HEK293 (cell line): ENCODE data around the gene HGD.

Experiments
- CTCF ChIA-PET: fragments of 350-600 bp; formaldehyde crosslinking; extraction: SDS; loops from one replicate; lab custom pipeline; 2021; ENCODE audit warnings: antibody characterized with exemption; lab: Yijun Ruan, JAX
- POLR2A ChIA-PET: fragments of 300-600 bp; formaldehyde crosslinking; extraction: SDS; loops from one replicate; lab custom pipeline; 2020; ENCODE audit warnings: antibody characterized with exemption, inconsistent platforms; lab: Yijun Ruan, JAX
- H3K27ac ChIP-seq: fragments of 200-500 bp; sonication (Bioruptor generic); 2 replicates; pipeline ENCODE4 v1.5.1; 2014; ENCODE audit warnings: low read depth, low read length, control low read depth, inconsistent platforms; ENCODE audit errors: extremely low read depth
- H3K36me3 ChIP-seq, 2 experiments: fragments of 200-500 bp in 1 of 2; sonication (Bioruptor generic) in 1 of 2; 1 replicate in 1 of 2; 2 replicates in 1 of 2; pipeline ENCODE4 v1.5.1; 2014 to 2017; ENCODE audit warnings: inconsistent platforms in 2 of 2, low read length in 2 of 2; ENCODE audit not compliant: control insufficient read depth in 2 of 2, insufficient read depth in 1 of 2
- H3K4me1 ChIP-seq: fragments of 200-500 bp; sonication (Bioruptor generic); 2 replicates; pipeline ENCODE4 v1.5.1; 2014; ENCODE audit warnings: mild to moderate bottlenecking, low read length, inconsistent platforms; ENCODE audit not compliant: control insufficient read depth, insufficient read depth
- H3K4me3 ChIP-seq: 2 replicates; pipeline ENCODE4 v1.5.1; 2011; ENCODE audit warnings: low read depth, mild to moderate bottlenecking, control low read depth, low read length, moderate library complexity
- H3K9me3 ChIP-seq: fragments of 200-500 bp; sonication (Bioruptor generic); 2 replicates; pipeline ENCODE4 v1.5.1; 2014; ENCODE audit warnings: low read depth, low read length, inconsistent platforms; ENCODE audit not compliant: control insufficient read depth, insufficient read depth
- AEBP2 ChIP-seq: fragments of 450-650 bp; formaldehyde crosslinking; IDR thresholded peaks from 2 replicates; pipeline ENCODE4 v1.5.1; 2016; ENCODE audit warnings: missing biosample characterization, missing genetic modification characterization, borderline replicate concordance
- GLIS2 ChIP-seq: fragments of 450-650 bp; formaldehyde crosslinking; IDR thresholded peaks from 2 replicates; pipeline ENCODE4 v1.5.1; 2016; ENCODE audit warnings: missing biosample characterization, missing genetic modification characterization
- IKZF3 ChIP-seq: fragments of 450-650 bp; IDR thresholded peaks from 2 replicates; pipeline ENCODE4 v1.5.0; 2018; ENCODE audit warnings: missing biosample characterization, mild to moderate bottlenecking, missing genetic modification characterization, moderate library complexity
- INSM2 ChIP-seq: fragments of 450-650 bp; formaldehyde crosslinking; IDR thresholded peaks from 2 replicates; pipeline ENCODE4 v1.5.1; 2016; ENCODE audit warnings: missing biosample characterization, missing genetic modification characterization
- KLF16 ChIP-seq: fragments of 450-650 bp; formaldehyde crosslinking; IDR thresholded peaks from 2 replicates; pipeline ENCODE4 v1.5.1; 2017; ENCODE audit warnings: missing biosample characterization, missing genetic modification characterization
- PRDM1 ChIP-seq: fragments of 450-650 bp; formaldehyde crosslinking; IDR thresholded peaks from 2 replicates; pipeline ENCODE4; 2016; ENCODE audit warnings: missing biosample characterization, missing genetic modification characterization
- SP2 ChIP-seq: fragments of 450-650 bp; formaldehyde crosslinking; IDR thresholded peaks from 2 replicates; pipeline ENCODE4 v1.5.1; 2016; ENCODE audit warnings: missing biosample characterization, missing genetic modification characterization
- SP3 ChIP-seq: fragments of 450-650 bp; formaldehyde crosslinking; IDR thresholded peaks from 2 replicates; pipeline ENCODE4 v1.5.1; 2016; ENCODE audit warnings: missing biosample characterization, missing genetic modification characterization
- ZNF140 ChIP-seq: fragments of 450-650 bp; formaldehyde crosslinking; IDR thresholded peaks from 2 replicates; pipeline ENCODE4 v1.5.1; 2016; ENCODE audit warnings: missing biosample characterization, missing genetic modification characterization
- ZNF148 ChIP-seq: fragments of 450-650 bp; formaldehyde crosslinking; IDR thresholded peaks from 2 replicates; pipeline ENCODE4 v1.5.0; 2017; ENCODE audit warnings: missing biosample characterization, missing genetic modification characterization, borderline replicate concordance
- ZNF175 ChIP-seq: fragments of 450-650 bp; formaldehyde crosslinking; IDR thresholded peaks from 2 replicates; pipeline ENCODE4 v1.5.1; 2016; ENCODE audit warnings: missing biosample characterization, missing genetic modification characterization
- ZNF184 ChIP-seq: fragments of 450-650 bp; IDR thresholded peaks from 2 replicates; pipeline ENCODE4 v1.5.1; 2018; ENCODE audit warnings: missing biosample characterization, mild to moderate bottlenecking, missing genetic modification characterization
- ZNF311 ChIP-seq: fragments of 450-650 bp; formaldehyde crosslinking; IDR thresholded peaks from 2 replicates; pipeline ENCODE4 v1.5.1; 2017; ENCODE audit warnings: missing biosample characterization, missing genetic modification characterization, borderline replicate concordance
- ZNF350 ChIP-seq: fragments of 450-650 bp; formaldehyde crosslinking; IDR thresholded peaks from 2 replicates; pipeline ENCODE4 v1.5.0; 2017; ENCODE audit warnings: missing biosample characterization, mild to moderate bottlenecking, missing genetic modification characterization
- ZNF391 ChIP-seq: fragments of 450-650 bp; formaldehyde crosslinking; IDR thresholded peaks from 2 replicates; pipeline ENCODE4 v1.5.1; 2016; ENCODE audit warnings: low read depth, missing biosample characterization, missing genetic modification characterization, borderline replicate concordance
- ZNF426 ChIP-seq: fragments of 450-650 bp; formaldehyde crosslinking; IDR thresholded peaks from 2 replicates; pipeline ENCODE4 v1.5.1; 2017; ENCODE audit warnings: missing biosample characterization, missing genetic modification characterization, mild to moderate bottlenecking, inconsistent platforms, moderate library complexity
- ZNF449 ChIP-seq: fragments of 450-650 bp; formaldehyde crosslinking; IDR thresholded peaks from 2 replicates; pipeline ENCODE4 v1.5.1; 2017; ENCODE audit warnings: missing biosample characterization, mild to moderate bottlenecking, missing genetic modification characterization, moderate library complexity
- ZNF521 ChIP-seq: fragments of 450-650 bp; formaldehyde crosslinking; IDR thresholded peaks from 2 replicates; pipeline ENCODE4 v1.5.1; 2017; ENCODE audit warnings: missing biosample characterization, mild to moderate bottlenecking, missing genetic modification characterization
- ZNF530 ChIP-seq: fragments of 450-650 bp; formaldehyde crosslinking; IDR thresholded peaks from 2 replicates; pipeline ENCODE4 v1.5.1; 2016; ENCODE audit warnings: low read depth, missing biosample characterization, missing genetic modification characterization
- ZNF549 ChIP-seq: fragments of 450-650 bp; IDR thresholded peaks from 2 replicates; pipeline ENCODE4 v1.5.1; 2018; ENCODE audit warnings: missing biosample characterization, missing genetic modification characterization, mild to moderate bottlenecking, inconsistent platforms, moderate library complexity
- ZNF585B ChIP-seq: fragments of 450-650 bp; formaldehyde crosslinking; IDR thresholded peaks from 2 replicates; pipeline ENCODE4 v1.5.1; 2016; ENCODE audit warnings: missing biosample characterization, missing genetic modification characterization
- ZNF621 ChIP-seq: fragments of 450-650 bp; formaldehyde crosslinking; IDR thresholded peaks from 2 replicates; pipeline ENCODE4 v1.5.1; 2017; ENCODE audit warnings: missing biosample characterization, missing genetic modification characterization
- ZNF701 ChIP-seq: fragments of 450-650 bp; formaldehyde crosslinking; IDR thresholded peaks from 2 replicates; pipeline ENCODE4 v1.5.1; 2016; ENCODE audit warnings: missing biosample characterization, missing genetic modification characterization
- ZNF837 ChIP-seq: fragments of 450-650 bp; formaldehyde crosslinking; IDR thresholded peaks from 2 replicates; pipeline ENCODE4 v1.5.1; 2016; ENCODE audit warnings: missing biosample characterization, missing genetic modification characterization
- ZSCAN16 ChIP-seq: fragments of 450-650 bp; formaldehyde crosslinking; IDR thresholded peaks from 2 replicates; pipeline ENCODE4 v1.5.1; 2016; ENCODE audit warnings: missing biosample characterization, missing genetic modification characterization

HGD gene

GRCh38 chr3:120683213-120683612, 1.2 kb upstream of the HGD start:
- ChIA-PET POLR2A (no interaction called here), CTCF (interaction anchor here (0.5 kb wide), 1 partner anchor 11 kb away, joined by 3 read pairs; no protein-coding TSS in a partner anchor)
- Histone ChIP-seq H3K4me1 (no peaks in the 10 kb centered on the region), H3K4me3 (no peak overlapping the region), H3K27ac (no peak overlapping the region), H3K36me3 (no peaks in the 10 kb centered on the region)
- TF ChIP-seq ZNF449 (tag by site-specific recombination) (no peak), ZNF140 (tag by site-specific recombination) (no peak), INSM2 (tag by site-specific recombination) (no peak), SP2 (tag by site-specific recombination) (no peak), ZNF549 (tag by site-specific recombination) (no peak), ZNF175 (tag by site-specific recombination) (no peak), PRDM1 (tag by site-specific recombination) (no peak), KLF16 (no peak), ZNF391 (no peak), ZNF426 (no peak), ZNF701 (tag by site-specific recombination) (no peak), SP3 (tag by site-specific recombination) (no peak), ZNF837 (tag by site-specific recombination) (no peak), ZNF184 (tag by site-specific recombination) (no peak), ZNF585B (no peak), ZSCAN16 (no peak)
- TF ChIP-seq, all 188 proteins: peak for 0
- H3K9me3 ChIP-seq, result no peaks in the 10 kb centered on the region

- no peaks in the 10 kb centered on the region for H3K4me1 ChIP-seq
- H3K36me3 ChIP-seq, result no peaks in the 10 kb centered on the region
- no peak overlapping the region for H3K4me3 ChIP-seq
- ChIA-PET CTCF (no interaction called here), POLR2A (no interaction called here)
- no peak for TF ChIP-seq GLIS2
- no peaks in the 10 kb centered on the region for H3K9me3 ChIP-seq
- H3K27ac ChIP-seq, result no peak overlapping the region
Measured at GRCh38 chr3:120681506-120682038, 467 bp downstream of the HGD start.

- Histone ChIP-seq H3K9me3 (no peaks in the 10 kb centered on the region), H3K4me3 (no peak overlapping the region), H3K4me1 (no peaks in the 10 kb centered on the region), H3K27ac (no peak overlapping the region), H3K36me3 (no peaks in the 10 kb centered on the region)
- ChIA-PET CTCF (no interaction called here), POLR2A (no interaction called here)
- TF ChIP-seq IKZF3 (no peak), ZNF350 (tag by site-specific recombination) (no peak), ZNF521 (tag by site-specific recombination) (no peak), ZNF621 (tag by site-specific recombination) (no peak), AEBP2 (no peak), ZNF311 (tag by site-specific recombination) (no peak), ZNF530 (tag by site-specific recombination) (no peak), ZNF148 (tag by site-specific recombination) (no peak)
Measured at GRCh38 chr3:120681018-120681417, 1.0 kb downstream of the HGD start.
